Activated T-cell treated with anti-CD3 and anti-CD28 coated beads for 48 hours (primary cell): ENCODE results near the gene XPR1.

Experiments used
- DNase-seq: peaks from one replicate; pipeline ENCODE4 v3.0.0-alpha.2; 2020; ENCODE audit warnings: low read depth

Gene XPR1

GRCh38 chr1:180892272-180892671 lies 260.4 kb downstream of the XPR1 start:
- no peak for DNase-seq

GRCh38 chr1:180892675-180893074 lies 260.9 kb downstream of the XPR1 start:
- DNase-seq: no peak

GRCh38 chr1:180893614-180894013 lies 261.8 kb downstream of the XPR1 start:
- DNase-seq: no peak

- no peak for DNase-seq
Observed at GRCh38 chr1:180896161-180896560, 264.3 kb downstream of the XPR1 start.

GRCh38 chr1:180898441-180899219 lies 266.8 kb downstream of the XPR1 start:
- DNase-seq: no peak

- no peak for DNase-seq
Observed at GRCh38 chr1:180899262-180899661, 267.4 kb downstream of the XPR1 start.

- no peak for DNase-seq
Observed at GRCh38 chr1:180901076-180901990, 269.5 kb downstream of the XPR1 start.

- DNase-seq: no peak
Observed at GRCh38 chr1:180902541-180902940, 270.7 kb downstream of the XPR1 start.

- no peak for DNase-seq
Observed at GRCh38 chr1:180905927-180906326, 274.1 kb downstream of the XPR1 start.

- no peak for DNase-seq
Observed at GRCh38 chr1:180906511-180906910, 274.7 kb downstream of the XPR1 start.

- no peak for DNase-seq
Observed at GRCh38 chr1:180907313-180908055, 275.7 kb downstream of the XPR1 start.

- no peak for DNase-seq
Observed at GRCh38 chr1:180908074-180908765, 276.4 kb downstream of the XPR1 start.

- no peak for DNase-seq
Observed at GRCh38 chr1:180909005-180909414, 277.2 kb downstream of the XPR1 start.

GRCh38 chr1:180909462-180909976 lies 277.7 kb downstream of the XPR1 start:
- DNase-seq: no peak

GRCh38 chr1:180911640-180912191 lies 279.9 kb downstream of the XPR1 start:
- DNase-seq: no peak

- DNase-seq: no peak
Observed at GRCh38 chr1:180912211-180912800, 280.5 kb downstream of the XPR1 start.

- no peak for DNase-seq
Observed at GRCh38 chr1:180912801-180913565, 281.2 kb downstream of the XPR1 start, which contains the start of gene KIAA1614. TSS of gene KIAA1614 (plus strand) at chr1:180912897. CDS start at chr1:180913244, 347 bp downstream.

GRCh38 chr1:180915426-180915965 lies 283.7 kb downstream of the XPR1 start:
- no peak for DNase-seq

- no peak for DNase-seq
Observed at GRCh38 chr1:180916012-180916770, 284.4 kb downstream of the XPR1 start.
